HG03575 (cell line): ENCODE results near the gene CETP.
A peak's percentile ranks its signal among the peaks of the same experiment; 100 is the strongest.
"Not testable (repeated sequence)": the region's sequence is repeated elsewhere in the genome, so short reads cannot be mapped to it uniquely, and the experiment has no call there.

Experiments
- ATAC-seq: cut with Tn5 transposase; IDR thresholded peaks from one replicate; pipeline ENCODE4 v1.9.1; 2021; ENCODE audit not compliant: unreplicated experiment, insufficient number of reproducible peaks, low FRiP score; ENCODE audit errors: extremely low read depth

Gene CETP

DNA sequence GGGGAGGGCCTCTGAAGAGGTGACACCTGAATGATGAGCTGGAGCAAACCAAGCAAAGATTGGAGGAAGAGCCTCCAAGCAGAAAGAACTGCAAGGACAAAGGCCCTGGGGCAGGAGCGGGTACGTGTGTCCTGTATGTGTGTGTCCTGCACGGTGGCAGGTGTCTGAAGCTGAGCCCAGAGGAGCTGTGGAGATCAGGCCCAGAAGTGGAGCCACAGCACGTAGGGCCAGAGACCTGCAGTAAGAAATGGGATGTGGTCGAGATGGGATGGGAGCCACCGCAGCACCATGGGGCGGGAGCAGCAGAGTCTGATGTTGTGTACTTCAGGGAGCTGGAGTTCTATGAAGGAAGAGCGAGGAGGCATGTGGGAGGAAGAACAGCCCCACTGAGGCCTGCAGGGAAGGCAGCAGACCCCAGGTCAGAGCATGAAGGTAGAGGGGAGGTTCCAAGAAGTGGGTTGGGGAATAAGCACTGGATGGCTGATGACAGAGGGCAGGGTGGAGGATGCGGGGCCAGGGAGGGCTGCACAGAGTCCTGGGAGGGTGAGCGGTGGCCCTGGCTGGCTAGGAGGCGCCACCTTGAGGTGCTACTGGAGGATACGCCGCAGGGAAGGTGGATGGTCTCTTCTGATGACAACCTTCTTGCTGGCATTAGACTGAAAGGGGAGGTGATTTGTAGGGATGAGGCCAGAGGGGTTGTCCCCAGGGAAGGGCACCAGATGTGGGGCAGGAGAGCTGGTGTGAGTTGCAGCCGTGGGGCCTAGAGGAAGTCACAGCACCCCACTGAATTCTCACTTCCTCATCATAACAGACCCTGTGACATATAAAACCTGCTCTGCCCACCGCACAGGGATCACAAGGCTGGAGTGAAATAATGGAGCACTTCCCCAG lies 10.6 kb upstream of the CETP start:
- ATAC-seq: no peak

DNA sequence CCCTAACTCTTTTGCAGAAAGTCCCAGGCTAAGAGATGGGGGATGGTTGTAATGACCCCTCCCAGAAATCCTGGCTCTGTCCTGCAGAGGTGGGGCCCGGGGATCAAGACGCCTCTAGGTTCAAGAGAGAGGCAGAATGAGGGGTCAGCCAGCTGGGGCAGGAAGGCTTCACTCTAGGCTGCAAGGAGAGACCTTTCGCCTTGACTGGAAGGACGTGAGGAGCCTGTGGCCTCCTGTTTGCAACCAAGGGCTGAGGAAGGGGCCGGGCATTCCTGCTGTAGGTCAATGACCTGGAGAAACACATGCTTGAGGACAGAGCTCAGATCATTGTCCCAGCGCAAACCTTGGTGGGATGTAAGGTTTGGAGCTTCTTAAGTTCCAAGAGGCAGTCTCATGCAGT lies 8.7 kb upstream of the CETP start:
- no peak for ATAC-seq

DNA sequence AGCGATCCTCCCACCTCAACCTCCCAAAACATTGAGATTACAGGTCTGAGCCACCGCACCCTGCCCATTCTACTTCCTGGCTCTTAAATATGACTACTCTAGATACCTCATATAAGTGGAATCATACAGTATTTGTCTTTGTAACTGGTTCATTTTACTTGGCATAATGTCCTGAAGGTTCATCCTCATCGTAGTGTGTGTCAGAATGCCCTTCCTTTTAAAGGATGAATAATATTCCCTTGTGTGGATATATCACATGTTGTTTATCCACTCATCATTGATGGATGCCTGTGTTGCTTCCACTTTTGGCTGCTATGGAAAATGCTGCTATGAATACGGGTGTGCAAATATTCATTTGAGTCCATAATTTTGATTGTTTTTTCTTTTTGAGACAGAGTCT lies 5.7 kb upstream of the CETP start:
- no peak for ATAC-seq

- ATAC-seq: no peak
Observed at GRCh38 chr16:56956756-56957155, 5.0 kb upstream of the CETP start.

DNA sequence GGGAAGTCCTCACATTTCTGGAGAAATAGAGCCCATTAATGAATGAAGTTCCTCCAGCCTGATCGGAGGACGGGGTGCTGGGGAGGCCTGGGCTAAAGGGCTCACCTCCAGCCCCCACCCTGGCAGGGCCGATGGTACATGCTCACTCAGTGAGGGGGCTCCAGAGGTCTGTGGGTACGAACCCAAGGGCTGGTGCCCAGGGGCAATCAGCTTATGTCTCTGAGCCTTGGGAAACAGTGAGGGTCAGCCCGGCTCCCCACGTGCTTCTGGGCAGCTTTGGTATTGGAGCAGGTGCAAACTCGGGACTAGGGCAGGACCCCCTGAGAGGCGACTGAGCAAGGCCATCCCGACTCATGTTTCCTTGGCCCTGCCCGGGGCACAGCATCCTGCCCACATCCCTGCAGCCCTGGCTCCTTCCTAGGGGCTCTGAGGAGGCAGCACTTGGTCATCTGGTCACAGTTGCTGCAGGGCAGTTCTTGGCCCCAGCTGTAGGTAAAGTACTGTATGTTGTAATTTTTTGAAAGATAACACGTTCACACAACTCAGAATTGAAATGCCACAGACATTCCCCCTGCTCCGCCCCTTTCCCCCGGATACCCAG lies 969 bp upstream of the CETP start:
- no peak for ATAC-seq

- ATAC-seq: no peak
Observed at GRCh38 chr16:56961386-56961785, 364 bp upstream of the CETP start.

DNA sequence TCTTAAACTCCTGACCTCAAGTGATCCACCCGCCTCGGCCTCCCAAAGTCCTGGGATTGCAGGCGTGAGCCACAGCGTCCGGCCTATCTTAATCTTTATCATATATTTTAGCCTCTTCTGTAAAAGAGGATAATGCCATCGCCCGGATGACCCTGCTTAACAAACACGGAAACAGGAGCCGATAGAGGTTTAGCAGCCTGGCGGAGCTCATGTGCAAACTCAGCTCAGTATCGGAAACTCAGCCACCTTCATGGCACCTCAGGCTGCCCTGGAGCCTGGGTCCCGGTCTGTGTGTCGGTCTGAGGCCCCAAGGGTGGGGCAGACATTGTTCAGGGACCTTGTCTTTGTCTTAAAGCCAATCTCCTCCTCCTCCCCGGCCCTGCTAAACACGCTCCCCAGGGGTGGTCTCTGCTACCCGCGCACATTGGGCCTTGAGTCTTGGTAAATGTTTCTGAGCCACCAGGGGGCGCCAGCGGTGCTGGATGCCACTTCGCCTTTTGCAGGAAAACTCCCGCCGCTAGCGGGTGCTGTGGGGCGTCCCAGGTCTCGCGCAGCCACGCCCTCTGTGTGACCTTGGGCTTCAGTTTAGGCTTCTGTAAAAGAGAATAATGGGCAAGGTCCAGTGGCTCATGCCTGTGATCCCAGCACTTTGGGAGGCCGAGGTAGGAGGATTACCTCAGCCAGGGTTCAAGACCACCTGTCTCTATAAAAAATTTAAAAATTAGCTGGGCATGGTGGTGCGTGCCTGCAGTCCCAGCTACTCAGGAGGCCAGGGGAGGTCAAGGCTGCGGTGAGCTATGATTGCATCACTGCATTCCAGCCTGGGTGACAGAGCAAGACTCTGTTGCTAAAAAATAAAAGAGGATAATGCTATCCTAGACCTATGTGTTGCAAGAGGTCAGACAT lies 2.7 kb downstream of the CETP start:
- ATAC-seq: no peak

DNA sequence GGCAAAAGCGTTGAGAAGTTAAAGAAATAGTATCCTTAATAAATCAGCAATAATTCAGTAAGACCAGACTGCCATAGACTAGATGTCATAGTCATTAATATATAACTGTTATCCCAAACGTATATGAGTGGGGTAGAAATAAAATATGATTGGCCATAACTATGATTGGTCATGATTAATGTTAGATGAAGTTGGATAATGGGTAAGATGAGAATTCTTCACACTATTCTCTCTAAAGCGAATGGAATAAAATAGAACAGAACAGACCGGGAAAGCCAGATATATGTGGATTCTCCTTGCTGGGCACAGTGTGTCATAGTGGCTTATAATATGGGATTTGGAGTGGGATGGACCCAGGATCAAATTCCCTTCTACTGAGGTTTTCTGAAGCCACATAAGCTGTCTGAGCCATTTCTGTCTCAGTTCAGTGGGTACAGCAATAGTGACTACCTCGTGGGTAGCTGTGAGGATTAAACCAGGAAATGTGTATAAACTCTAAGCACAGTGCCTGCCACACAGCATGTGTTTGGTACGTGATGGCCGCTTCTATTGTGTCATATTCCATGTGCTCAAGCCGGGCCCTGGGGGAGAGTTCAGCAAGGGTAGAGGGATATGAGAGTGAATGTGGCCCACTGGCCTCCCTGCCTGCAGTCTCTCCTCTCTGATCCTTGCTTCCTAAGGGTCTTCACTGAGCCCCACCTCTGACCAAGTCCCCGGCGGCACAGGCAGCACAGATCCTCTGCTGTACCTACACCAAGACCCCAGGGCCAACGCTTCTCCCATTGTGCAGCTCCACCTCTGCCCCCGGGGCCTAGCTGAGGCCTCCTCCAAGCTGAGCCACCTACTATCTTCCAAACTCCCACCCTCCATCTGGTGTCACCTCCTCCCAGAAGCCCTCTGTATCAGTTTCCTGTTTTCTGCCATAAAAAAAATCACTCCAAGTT lies 3.7 kb downstream of the CETP start:
- no peak for ATAC-seq

GRCh38 chr16:56966093-56966475 lies 4.3 kb downstream of the CETP start:
- no peak for ATAC-seq

- no peak for ATAC-seq
Observed at GRCh38 chr16:56967733-56968132, 6.0 kb downstream of the CETP start.

DNA sequence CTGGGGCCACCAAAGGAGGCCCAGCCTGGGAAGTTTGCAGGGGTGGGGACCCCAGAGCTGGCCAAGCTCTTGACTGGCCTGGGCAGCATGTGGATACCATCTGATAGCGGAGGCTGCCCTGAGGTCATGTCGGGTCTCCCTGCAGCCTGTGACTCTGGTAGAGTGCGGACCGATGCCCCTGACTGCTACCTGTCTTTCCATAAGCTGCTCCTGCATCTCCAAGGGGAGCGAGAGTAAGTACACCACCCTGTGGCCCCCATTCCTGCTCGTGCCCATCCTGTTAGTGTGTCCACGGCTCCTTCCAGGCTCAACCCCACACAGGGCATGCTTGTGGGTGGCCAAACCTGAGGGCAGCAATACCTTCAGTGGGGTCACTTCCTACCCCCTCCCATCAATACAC lies 8.0 kb downstream of the CETP start:
- no peak for ATAC-seq

DNA sequence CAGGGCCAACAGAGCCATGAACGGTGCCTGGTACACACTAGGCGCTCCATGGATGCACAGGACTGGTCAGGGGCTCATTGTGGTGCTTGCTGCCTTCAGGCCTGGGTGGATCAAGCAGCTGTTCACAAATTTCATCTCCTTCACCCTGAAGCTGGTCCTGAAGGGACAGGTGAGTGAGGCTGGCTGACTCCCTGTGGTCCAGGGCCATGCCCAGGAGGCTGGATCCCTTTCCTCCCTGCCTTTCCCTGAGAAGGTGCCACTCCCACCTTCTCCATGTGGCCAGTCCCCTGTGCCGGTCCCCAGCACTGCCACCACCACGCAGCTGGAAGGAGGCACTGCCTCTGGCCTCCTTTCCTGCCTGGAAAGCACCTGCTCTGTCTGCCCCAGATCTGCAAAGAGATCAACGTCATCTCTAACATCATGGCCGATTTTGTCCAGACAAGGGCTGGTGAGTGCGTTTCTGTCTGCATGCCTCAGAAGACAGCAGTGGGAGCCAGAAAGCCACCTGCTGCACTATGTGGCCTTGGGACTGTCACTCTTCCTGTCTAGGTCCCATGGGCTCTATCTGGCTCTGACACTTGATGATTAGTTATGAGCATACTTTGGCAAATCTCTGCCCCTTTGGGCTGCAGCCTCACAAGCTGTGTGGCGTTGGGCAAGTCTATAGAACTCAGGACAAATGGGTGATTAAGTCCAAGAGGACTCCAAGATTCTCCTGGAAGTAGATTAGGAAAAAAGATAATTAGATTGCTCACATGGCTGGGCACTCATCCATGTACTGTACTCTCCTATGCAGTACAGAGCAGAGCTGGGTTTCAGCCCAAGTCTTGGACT lies 9.4 kb downstream of the CETP start:
- peak; percentile 58 for ATAC-seq

GRCh38 chr16:56971768-56972043 lies 10.0 kb downstream of the CETP start:
- ATAC-seq: no peak

DNA sequence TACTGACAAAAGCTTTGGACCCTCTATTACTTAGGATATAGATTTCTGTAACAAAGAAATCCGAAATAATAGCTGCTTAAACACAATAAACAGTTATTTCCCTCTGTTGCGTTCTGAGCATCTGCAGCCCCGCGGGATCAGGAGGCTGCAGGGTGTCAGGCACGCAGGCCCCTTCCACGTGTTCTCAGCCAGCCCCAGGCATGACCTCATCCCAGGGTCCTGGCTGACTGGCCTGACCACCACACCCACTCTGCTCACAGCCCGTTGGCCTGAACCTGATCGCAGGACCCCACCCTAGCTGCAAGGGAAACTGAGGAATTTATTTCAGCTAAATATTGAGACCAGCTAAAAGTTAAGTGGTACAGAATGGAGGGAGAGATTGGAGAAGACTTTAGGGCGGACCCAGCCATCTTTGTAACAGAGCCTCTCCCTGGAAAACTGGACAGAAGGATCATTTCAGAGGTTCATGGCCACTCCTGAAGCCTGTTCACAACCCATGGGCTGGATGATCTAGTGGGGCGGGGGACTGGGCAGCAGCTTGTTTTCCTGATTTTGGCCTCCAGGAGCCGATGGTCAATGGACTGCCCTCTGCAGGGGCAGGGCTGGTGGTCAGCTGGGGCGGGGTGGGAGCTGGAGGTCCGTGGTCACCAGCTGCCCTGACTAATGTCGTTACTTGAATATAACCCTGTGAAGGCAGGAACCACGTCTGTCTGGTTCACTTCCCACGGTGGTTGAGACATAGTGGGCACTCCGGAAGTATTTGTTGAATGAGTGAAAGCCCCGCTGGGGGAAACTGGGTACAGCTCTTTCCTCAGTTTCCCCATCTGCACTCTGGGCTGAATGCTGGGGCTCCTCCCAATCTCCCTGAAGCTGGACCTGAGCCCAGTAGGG lies 10.9 kb downstream of the CETP start:
- ATAC-seq: no peak

DNA sequence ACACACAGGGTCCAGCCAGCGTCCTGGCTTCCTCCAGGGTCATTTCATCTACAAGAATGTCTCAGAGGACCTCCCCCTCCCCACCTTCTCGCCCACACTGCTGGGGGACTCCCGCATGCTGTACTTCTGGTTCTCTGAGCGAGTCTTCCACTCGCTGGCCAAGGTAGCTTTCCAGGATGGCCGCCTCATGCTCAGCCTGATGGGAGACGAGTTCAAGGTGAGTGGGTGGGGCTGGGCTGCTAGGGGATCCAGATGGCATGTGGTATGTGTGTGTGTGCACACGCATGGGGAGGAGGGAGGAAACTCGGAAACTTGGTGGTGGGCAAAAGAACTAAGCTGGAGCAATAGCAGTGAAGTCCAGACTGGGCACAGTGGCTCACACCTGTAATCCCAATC lies 11.5 kb downstream of the CETP start:
- no peak for ATAC-seq

DNA sequence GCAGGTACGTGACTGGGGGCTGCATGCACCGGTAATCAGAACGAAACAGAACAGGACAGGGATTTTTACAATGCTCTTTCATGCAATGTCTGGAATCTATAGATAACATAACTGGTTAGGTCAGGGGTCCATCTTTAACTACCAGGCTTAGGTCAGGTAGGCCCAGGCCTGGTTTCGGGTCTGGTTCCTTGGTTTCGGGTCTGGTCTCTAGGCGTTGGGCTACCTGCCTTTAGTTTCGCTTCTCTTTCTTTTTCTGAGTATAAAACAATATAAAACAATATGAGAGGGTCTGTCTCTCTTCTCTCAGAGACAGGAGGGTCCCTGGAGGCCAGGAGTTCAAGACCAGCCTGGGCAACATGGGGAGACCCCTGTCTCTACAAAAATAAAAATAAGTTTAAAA lies 12.1 kb downstream of the CETP start:
- ATAC-seq: not testable (repeated sequence)
